Effector CD8-positive, alpha-beta T cell (primary cell): ENCODE data around the gene CDH3.

ENCODE experiments used
- DNase-seq: peaks from one replicate; lab custom pipeline; 2025; lab: John Stamatoyannopoulos, UW

Gene CDH3

GRCh38 chr16:68737730-68738629 lies 92.9 kb downstream of the CDH3 start:
- DNase-seq: no peak

DNA sequence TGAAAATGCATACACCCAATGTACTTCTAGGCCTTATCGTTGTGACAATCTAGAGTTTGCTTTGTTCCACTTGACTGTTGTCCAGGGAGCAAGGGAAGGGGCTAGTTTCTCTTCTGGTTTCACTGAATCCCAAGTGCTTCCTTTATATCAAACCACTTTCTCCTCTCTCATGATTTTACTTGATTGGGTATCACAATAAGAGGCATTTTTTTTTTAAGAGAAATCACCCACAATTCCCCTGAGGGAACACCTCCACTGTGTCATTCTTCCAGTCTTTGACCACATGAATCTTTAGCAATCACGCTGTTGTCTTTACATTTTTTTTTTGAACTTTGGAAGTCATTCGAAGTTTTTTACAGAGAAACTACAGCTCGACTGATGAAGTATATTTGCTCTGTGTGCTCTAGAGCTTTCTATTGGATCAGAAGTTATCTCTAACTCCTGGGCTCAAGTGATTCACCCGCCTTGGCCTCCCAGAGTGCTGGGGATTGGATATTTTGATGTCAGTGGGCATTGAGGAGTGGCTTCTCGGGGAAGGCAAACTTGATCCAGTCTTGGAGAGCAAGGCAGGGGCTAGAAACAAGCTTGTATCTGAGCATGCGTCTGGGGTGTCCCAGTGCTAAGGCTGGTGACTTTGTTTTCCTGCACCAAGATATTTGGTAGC lies 95.0 kb downstream of the CDH3 start:
- DNase-seq: no peak

DNA sequence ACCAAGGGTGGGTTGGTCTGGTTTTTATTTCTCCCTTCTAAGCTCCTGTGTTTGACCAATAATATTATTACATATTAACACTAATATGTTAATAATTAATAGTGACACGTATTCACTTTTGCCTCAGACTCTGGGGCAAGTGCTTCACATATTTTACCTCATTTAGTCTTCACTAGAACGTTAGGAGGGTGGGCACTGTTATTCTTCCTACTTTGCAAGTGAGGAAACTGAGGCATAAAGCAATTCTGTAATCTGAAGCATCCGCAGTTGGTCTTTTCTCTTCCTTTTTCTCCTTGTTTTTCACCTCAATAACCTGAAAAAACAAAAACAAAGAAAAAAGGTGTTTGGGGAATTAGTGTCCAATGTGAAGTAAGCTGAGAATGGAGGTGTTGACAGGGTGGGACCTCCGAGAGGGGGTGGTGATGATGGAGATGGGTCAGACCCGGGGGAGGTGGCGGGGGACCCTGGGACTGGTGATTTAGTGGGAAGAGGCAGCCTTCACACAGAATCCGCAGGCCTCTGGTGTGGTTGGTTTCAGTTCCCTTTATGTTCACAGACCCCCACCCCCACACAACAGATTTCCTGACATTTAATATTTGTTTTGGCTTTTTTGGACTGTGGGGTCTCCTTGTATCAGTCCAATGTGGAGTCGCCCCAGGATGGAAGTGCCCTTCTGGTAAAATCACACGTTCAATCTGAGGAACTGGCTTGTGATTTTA lies 95.7 kb downstream of the CDH3 start:
- DNase-seq: no peak

GRCh38 chr16:68743664-68744063 lies 98.6 kb downstream of the CDH3 start:
- DNase-seq: no peak

DNA sequence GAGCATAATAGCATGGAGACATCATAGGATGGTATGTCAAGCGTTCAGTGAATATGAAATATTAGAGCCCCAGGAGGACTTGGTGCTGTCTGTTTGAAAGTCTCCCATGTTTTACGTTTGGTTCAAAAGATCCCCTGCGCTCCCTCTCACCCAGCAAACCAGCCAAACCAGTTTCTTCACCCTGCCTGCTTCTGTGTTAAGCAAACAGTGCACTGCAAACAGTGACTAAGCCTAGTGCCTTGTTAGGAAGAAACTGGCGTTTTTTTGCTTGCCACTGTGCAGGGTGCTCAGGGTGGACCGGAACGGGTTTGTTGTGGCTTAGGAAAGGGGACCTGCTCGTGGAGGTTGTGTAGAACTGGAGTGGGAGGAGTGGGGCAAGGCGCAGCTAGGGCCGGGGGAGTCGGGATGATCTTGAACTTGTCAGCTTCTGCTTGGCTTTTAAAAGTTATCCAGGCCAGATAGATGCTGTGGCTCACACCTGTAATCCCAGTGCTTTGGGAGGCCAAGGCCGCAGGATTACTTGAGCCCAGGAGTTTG lies 99.7 kb downstream of the CDH3 start:
- DNase-seq: no peak

DNA sequence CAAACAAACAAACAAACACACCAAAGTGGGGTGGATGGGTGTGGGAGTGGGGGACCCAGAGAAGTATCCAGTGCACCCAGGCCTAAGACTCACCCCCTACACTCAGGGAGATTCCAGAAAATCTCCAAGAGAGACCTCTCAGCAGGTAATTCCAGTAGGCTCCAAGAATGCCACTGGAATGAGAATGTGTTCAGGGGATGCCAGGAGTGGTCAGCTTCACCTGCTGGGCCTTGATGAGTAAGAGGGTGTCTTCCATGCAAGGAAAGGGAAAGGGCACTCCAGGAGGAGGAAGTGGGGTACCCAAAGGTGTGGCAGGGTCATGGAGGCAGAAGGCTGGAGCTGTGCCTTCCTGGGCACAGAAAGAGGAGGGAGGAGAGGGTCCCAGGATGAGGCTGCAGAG lies 101.8 kb downstream of the CDH3 start:
- DNase-seq: no peak

GRCh38 chr16:68749432-68749831 lies 104.3 kb downstream of the CDH3 start:
- no peak for DNase-seq
